Esophagus squamous epithelium (tissue), 4 donors: ENCODE data around the gene IFNA16.
"Not testable (repeated sequence)": the region's sequence is repeated elsewhere in the genome, so short reads cannot be mapped to it uniquely, and the experiment has no call there.

Experiments used
- POLR2A ChIP-seq, 4 donors: fragments of 450-650 bp; IDR thresholded peaks; one replicate each; pipeline ENCODE4 v1.6.1; 2017; ENCODE audit warnings: antibody characterized with exemption in 4 of 4, mild to moderate bottlenecking in 4 of 4, moderate library complexity in 3 of 4
- TF ChIP-seq, protein P1 (sequence below), 6 experiments: fragments of 450-650 bp in 4 of 6; fragments of 200-600 bp in 2 of 6; sonication (generic) in 2 of 6; IDR thresholded peaks; one replicate each; pipeline ENCODE4 v1.5.1; 2016 to 2019; ENCODE audit warnings: antibody characterized with exemption in 6 of 6, mild to moderate bottlenecking in 4 of 6, moderate library complexity in 4 of 6

GRCh38 chr9:21166560-21166959 lies 50.6 kb downstream of the IFNA16 start, which contains the start of gene IFNA21:
- TF ChIP-seq, protein P1, sequence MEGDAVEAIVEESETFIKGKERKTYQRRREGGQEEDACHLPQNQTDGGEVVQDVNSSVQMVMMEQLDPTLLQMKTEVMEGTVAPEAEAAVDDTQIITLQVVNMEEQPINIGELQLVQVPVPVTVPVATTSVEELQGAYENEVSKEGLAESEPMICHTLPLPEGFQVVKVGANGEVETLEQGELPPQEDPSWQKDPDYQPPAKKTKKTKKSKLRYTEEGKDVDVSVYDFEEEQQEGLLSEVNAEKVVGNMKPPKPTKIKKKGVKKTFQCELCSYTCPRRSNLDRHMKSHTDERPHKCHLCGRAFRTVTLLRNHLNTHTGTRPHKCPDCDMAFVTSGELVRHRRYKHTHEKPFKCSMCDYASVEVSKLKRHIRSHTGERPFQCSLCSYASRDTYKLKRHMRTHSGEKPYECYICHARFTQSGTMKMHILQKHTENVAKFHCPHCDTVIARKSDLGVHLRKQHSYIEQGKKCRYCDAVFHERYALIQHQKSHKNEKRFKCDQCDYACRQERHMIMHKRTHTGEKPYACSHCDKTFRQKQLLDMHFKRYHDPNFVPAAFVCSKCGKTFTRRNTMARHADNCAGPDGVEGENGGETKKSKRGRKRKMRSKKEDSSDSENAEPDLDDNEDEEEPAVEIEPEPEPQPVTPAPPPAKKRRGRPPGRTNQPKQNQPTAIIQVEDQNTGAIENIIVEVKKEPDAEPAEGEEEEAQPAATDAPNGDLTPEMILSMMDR (IDR thresholded peaks at IDR 0.05), result not testable (repeated sequence)
- TF ChIP-seq POLR2A (IDR thresholded peaks at IDR 0.05), result not testable (repeated sequence)
